K562 (cell line): ENCODE data around the gene GRIA4. TPM values are rescaled to one million over a fixed set of nuclear protein-coding genes. Genes with fewer than 3 reads are reported as not detected.

ENCODE experiments used
- ATAC-seq: fragments of 200-7000 bp; cut with Tn5 transposase; 3 replicates; pipeline ENCODE4 v1.9.1; 2020; ENCODE audit warnings: moderate library complexity
- BruUV-seq: library from RNA; stranded (reverse); fragments of 400-500 nt; replicated peaks from 2 replicates; lab custom pipeline; 2021; lab: Mats Ljungman, UMichigan
- CTCF ChIA-PET: fragments of 300-600 bp; formaldehyde crosslinking; extraction: SDS; loops from one replicate; lab custom pipeline; 2021; ENCODE audit warnings: low intra/inter-chr PET ratio; lab: Yijun Ruan, JAX
- POLR2A ChIA-PET: fragments of 300-600, 350-650 bp; sonication (Branson Sonifier 250); formaldehyde crosslinking; extraction: SDS; loops from one replicate; lab custom pipeline; 2021; ENCODE audit warnings: antibody characterized with exemption, inconsistent platforms; lab: Yijun Ruan, JAX
- DNase-seq, 4 experiments: peaks; one replicate each; pipeline versions ENCODE4 v3.0.0 to v3.0.0-alpha.2; 2011 to 2018; ENCODE audit warnings: low spot score in 3 of 4, mixed read lengths in 3 of 4; ENCODE audit errors: extremely low read depth in 1 of 4
- FAIRE-seq: peaks from 2 replicates; lab custom pipeline; 2011; peaks lifted over from hg19 to GRCh38; lab: Jason Lieb, UNC
- H2AFZ ChIP-seq: 2 replicates; pipeline ENCODE4 v1.6.0; 2011; ENCODE audit warnings: low read depth, low read length, control low read depth, inconsistent platforms
- H3K27ac ChIP-seq: fragments of 200-600 bp; 3 replicates; pipeline ENCODE4 v1.8.0; 2011; ENCODE audit warnings: low read depth, mild to moderate bottlenecking, control low read depth, inconsistent platforms, low read length, moderate library complexity, mixed read lengths; ENCODE audit errors: extremely low read depth
- H3K27me3 ChIP-seq, 2 experiments: fragments of 300-600 bp in 1 of 2; 2 replicates in 1 of 2; 3 replicates in 1 of 2; pipeline versions ENCODE4 v1.6.0 to v1.8.0; 2011; ENCODE audit warnings: inconsistent platforms in 2 of 2, low read length in 2 of 2, mild to moderate bottlenecking in 1 of 2, mixed read lengths in 1 of 2, moderate library complexity in 1 of 2; ENCODE audit not compliant: control insufficient read depth in 2 of 2, insufficient read depth in 2 of 2
- H3K36me3 ChIP-seq: fragments of 300-600 bp; 3 replicates; pipeline ENCODE4 v1.8.0; 2011; ENCODE audit warnings: mild to moderate bottlenecking, low read length, inconsistent platforms; ENCODE audit not compliant: control insufficient read depth, insufficient read depth
- H3K4me1 ChIP-seq, 2 experiments: fragments of 200-600 bp in 1 of 2; replicated peaks in 1 of 2; 2 replicates in 1 of 2; 3 replicates in 1 of 2; pipeline versions ENCODE4 v1.5.1 to v1.8.0; 2011; ENCODE audit warnings: inconsistent platforms in 2 of 2, low read length in 2 of 2, mild to moderate bottlenecking in 1 of 2, mixed read lengths in 1 of 2, moderate library complexity in 1 of 2; ENCODE audit not compliant: control insufficient read depth in 2 of 2, insufficient read depth in 2 of 2
- H3K4me2 ChIP-seq: 2 replicates; pipeline ENCODE4 v1.6.1; 2011; ENCODE audit warnings: low read length, control low read depth, inconsistent platforms, mixed read lengths; ENCODE audit not compliant: insufficient read depth
- H3K4me3 ChIP-seq: fragments of 200-600 bp; sonication (generic), shearing (Covaris generic); 2 replicates; pipeline ENCODE4 v1.5.1; 2016; ENCODE audit warnings: control low read depth, inconsistent platforms
- H3K79me2 ChIP-seq: fragments of 200-600 bp; 3 replicates; pipeline ENCODE4 v1.8.0; 2011; ENCODE audit warnings: low read length, inconsistent platforms; ENCODE audit not compliant: control insufficient read depth, insufficient read depth
- H3K9ac ChIP-seq, 2 experiments: 2 replicates each; pipeline versions ENCODE4 v1.6.0 to v1.6.1; 2011; ENCODE audit warnings: low read depth in 2 of 2, low read length in 2 of 2, control low read depth in 1 of 2, inconsistent platforms in 1 of 2, mild to moderate bottlenecking in 1 of 2, mixed read lengths in 1 of 2; ENCODE audit not compliant: insufficient read depth in 1 of 2
- H3K9me1 ChIP-seq: one replicate; pipeline ENCODE4 v1.6.0; 2011; ENCODE audit warnings: inconsistent platforms, mild to moderate bottlenecking, low read length, moderate library complexity; ENCODE audit not compliant: control insufficient read depth, insufficient read depth
- H3K9me3 ChIP-seq: replicated peaks from 2 replicates; pipeline ENCODE4 v1.5.1; 2011; ENCODE audit warnings: low read depth, low read length, inconsistent platforms; ENCODE audit not compliant: control insufficient read depth, insufficient read depth
- H4K20me1 ChIP-seq: replicated peaks from 2 replicates; pipeline ENCODE4 v1.6.1; 2011; ENCODE audit warnings: low read length, inconsistent platforms, mixed read lengths; ENCODE audit not compliant: control insufficient read depth, insufficient read depth
- E2F1 ChIP-seq: sonication (generic); formaldehyde crosslinking; IDR thresholded peaks from 2 replicates; pipeline ENCODE4 v1.8.1; 2023; ENCODE audit warnings: mild to moderate bottlenecking, missing genetic modification reagents, moderate library complexity
- HDAC1 ChIP-seq, 2 experiments: fragments of 450-650 bp; IDR thresholded peaks; 2 replicates each; pipeline ENCODE4 v1.6.1; 2016 to 2017; ENCODE audit warnings: inconsistent platforms in 1 of 2, mild to moderate bottlenecking in 1 of 2, moderate library complexity in 1 of 2
- RFX7 ChIP-seq: fragments of 250-450 bp; sonication (Bioruptor Pico); IDR thresholded peaks from 2 replicates; pipeline ENCODE4 v1.5.1; 2021; ENCODE audit warnings: mild to moderate bottlenecking
- TFE3 ChIP-seq: fragments of 450-650 bp; formaldehyde crosslinking; IDR thresholded peaks from 2 replicates; pipeline ENCODE4 v1.4.0; 2020; ENCODE audit warnings: mild to moderate bottlenecking, mixed read lengths
- ZNF583 ChIP-seq: fragments of 250-450 bp; sonication (Bioruptor Pico); IDR thresholded peaks from 2 replicates; pipeline ENCODE4 v1.4.0; 2020
- WGBS: fragments of 100-300 bp; shearing (Covaris generic); methylation state at CpG from one replicate; pipeline ENCODE4 v1.1.6; 2016; ENCODE audit warnings: low coverage, mixed read lengths; ENCODE audit not compliant: insufficient coverage; ENCODE audit errors: missing lambda C conversion rate; 5-methylcytosine and 5-hydroxymethylcytosine counted together
- in situ Hi-C: fragments of 300-500 bp; cut with MboI; formaldehyde crosslinking; loops from 4 replicates; pipeline ENCODE4 v1.15.0; 2018; ENCODE audit warnings: inconsistent platforms, mixed read lengths
- intact Hi-C: fragments of 100-400 bp; cut with micrococcal nuclease; formaldehyde crosslinking; loops from 2 replicates; pipeline ENCODE4 v1.14.2; 2022
- polyA plus RNA-seq, 8 experiments: library from polyadenylated mRNA; depleted of rRNA in 4 of 8; stranded (reverse) in 5 of 8; unstranded in 3 of 8; fragments of >200 nt; fragmentation: Nextera tagmentation in 2 of 8; fragmentation: Illumina TruSeq in 1 of 8; extraction: Ambion mirVana in 2 of 8; extraction: Trizol in 1 of 8; gene quantifications; 2 replicates each; pipeline versions ENCODE4 v1.2.1 to v1.2.3, GENCODE V29; 2011 to 2014; ENCODE audit warnings: inconsistent platforms in 1 of 8, missing spikeins in 1 of 8
- total RNA-seq, 7 experiments: library from RNA; depleted of rRNA in 6 of 7; stranded (reverse); fragments of >200 nt in 6 of 7; fragmentation: Illumina TruSeq in 2 of 7; extraction: Trizol in 2 of 7; gene quantifications; 2 replicates each; pipeline versions ENCODE4 v1.2.1 to v1.2.3, GENCODE V29; 2011 to 2021; ENCODE audit warnings: low replicate concordance in 1 of 7

Gene GRIA4
- total and polyA plus RNA-seq, 9 of the 15 experiments (the other 6 are each of a cell fraction or from before 2014, with no cell fraction given), result not detected

GRCh38 chr11:105937331-105937730 is 327.5 kb downstream of the GRIA4 start:
- CTCF ChIA-PET, result no interaction called here
- BruUV-seq, result no TSS peak
- FAIRE-seq, result no peak

More at GRCh38 chr11:105937331-105937730, 327.5 kb downstream of the GRIA4 start:
- intact Hi-C loops (no loop called here), in situ Hi-C loops (no loop called here)
- no peak for DNase-seq
- Histone ChIP-seq H3K9ac (no peak overlapping the region), H3K27me3 (no peaks in the 10 kb centered on the region), H3K4me1 (no peaks in the 10 kb centered on the region), H3K36me3 (no peaks in the 10 kb centered on the region), H3K9me1 (no peaks in the 10 kb centered on the region), H3K4me3 (no peak overlapping the region), H3K4me2 (no peak overlapping the region), H2AFZ (no peak overlapping the region), H3K27ac (no peak overlapping the region), H3K9me3 (no peaks in the 10 kb centered on the region), H3K79me2 (no peaks in the 10 kb centered on the region), H4K20me1 (no peaks in the 10 kb centered on the region)
- TF ChIP-seq TFE3 (CRISPR knock-in tag) (no peak), ZNF583 (CRISPR knock-in tag) (no peak), RFX7 (CRISPR knock-in tag) (no peak), HDAC1 (IDR thresholded peaks at IDR 0.05) (no peak), E2F1 (CRISPR knock-in tag) (no peak)
- POLR2A ChIA-PET, result no interaction called here
- 0% methylated on average over 4 of the region's 4 CpGs for WGBS
- no peak for ATAC-seq
